DND-41 (cell line): ENCODE results near the gene VPS8.

Experiments
- ATAC-seq: fragments of 200-7000 bp; cut with Tn5 transposase; 3 replicates; pipeline ENCODE4 v1.9.1; 2021; ENCODE audit warnings: low read depth; ENCODE audit not compliant: insufficient read depth
- DNase-seq: peaks from one replicate; pipeline ENCODE4 v3.0.0-alpha.2; 2020
- H2AFZ ChIP-seq: 2 replicates; pipeline ENCODE4 v1.6.0; 2012; ENCODE audit warnings: low read depth, low read length
- H3K27ac ChIP-seq: 2 replicates; pipeline ENCODE4 v1.5.1; 2012; ENCODE audit warnings: low read length, inconsistent platforms
- H3K27me3 ChIP-seq: fragments of 200-600 bp; sonication (generic); 2 replicates; pipeline ENCODE4 v1.6.0; 2012; ENCODE audit warnings: low read length, mild to moderate bottlenecking, inconsistent platforms; ENCODE audit not compliant: insufficient read depth, poor library complexity
- H3K36me3 ChIP-seq: 2 replicates; pipeline ENCODE4 v1.5.1; 2012; ENCODE audit warnings: low read length, inconsistent platforms; ENCODE audit not compliant: insufficient read depth
- H3K4me1 ChIP-seq: 2 replicates; pipeline ENCODE4 v1.5.1; 2012; ENCODE audit warnings: mild to moderate bottlenecking, low read length; ENCODE audit not compliant: insufficient read depth
- H3K4me2 ChIP-seq: 2 replicates; pipeline ENCODE4 v1.6.0; 2012; ENCODE audit warnings: mild to moderate bottlenecking, moderate library complexity, low read length, inconsistent platforms; ENCODE audit not compliant: insufficient read depth
- H3K4me3 ChIP-seq, 2 experiments: fragments of 200-600 bp in 1 of 2; shearing (Covaris generic) in 1 of 2; 2 replicates each; pipeline ENCODE4 v1.5.1; 2012 to 2016; ENCODE audit warnings: inconsistent platforms in 2 of 2, low read length in 2 of 2, mild to moderate bottlenecking in 2 of 2, low read depth in 1 of 2, moderate library complexity in 1 of 2
- H3K79me2 ChIP-seq: 2 replicates; pipeline ENCODE4 v1.6.0; 2012; ENCODE audit warnings: low read length, inconsistent platforms; ENCODE audit not compliant: insufficient read depth
- H3K9ac ChIP-seq: 2 replicates; pipeline ENCODE4 v1.6.0; 2012; ENCODE audit warnings: low read depth, mild to moderate bottlenecking, inconsistent platforms, low read length, moderate library complexity
- H3K9me3 ChIP-seq: 2 replicates; pipeline ENCODE4 v1.5.1; 2012; ENCODE audit warnings: low read length, moderate library complexity, mild to moderate bottlenecking, inconsistent platforms; ENCODE audit not compliant: insufficient read depth, severe bottlenecking
- H4K20me1 ChIP-seq: 2 replicates; pipeline ENCODE4 v1.6.0; 2012; ENCODE audit warnings: low read length; ENCODE audit not compliant: insufficient read depth
- CTCF ChIP-seq: IDR thresholded peaks from 2 replicates; pipeline ENCODE4 v1.5.1; 2012; ENCODE audit warnings: borderline replicate concordance, low read length, moderate library complexity, mild to moderate bottlenecking; ENCODE audit not compliant: poor library complexity, severe bottlenecking; ENCODE audit errors: extremely low read depth
- EZH2 ChIP-seq: IDR thresholded peaks from 3 replicates; pipeline ENCODE4 v1.6.1; 2012; ENCODE audit warnings: borderline replicate concordance, low read depth, mild to moderate bottlenecking, moderate library complexity, low read length, inconsistent platforms; ENCODE audit not compliant: severe bottlenecking

VPS8 gene

GRCh38 chr3:185046603-185047002 lies 234.6 kb downstream of the VPS8 start:
- no peak for DNase-seq
- H3K79me2 ChIP-seq, result no peaks in the 10 kb centered on the region
- ATAC-seq, result no peak
- H3K9me3 ChIP-seq, result no peaks in the 10 kb centered on the region
- H3K36me3 ChIP-seq, result peaks cover 32% of the 10 kb centered on the region
- H4K20me1 ChIP-seq, result no peaks in the 10 kb centered on the region
- no peaks in the 10 kb centered on the region for H3K4me1 ChIP-seq
- no peak overlapping the region for H3K9ac ChIP-seq
- no peak overlapping the region for H3K4me3 ChIP-seq
- no peak overlapping the region for H2AFZ ChIP-seq
- TF ChIP-seq EZH2 (no peak), CTCF (no peak)
- H3K4me2 ChIP-seq, result no peak overlapping the region
- H3K27me3 ChIP-seq, result no peaks in the 10 kb centered on the region
- no peak overlapping the region for H3K27ac ChIP-seq

GRCh38 chr3:185049710-185050109 lies 237.7 kb downstream of the VPS8 start:
- Histone ChIP-seq H4K20me1 (no peaks in the 10 kb centered on the region), H3K27ac (no peak overlapping the region), H3K9me3 (no peaks in the 10 kb centered on the region), H2AFZ (no peak overlapping the region), H3K9ac (no peak overlapping the region), H3K27me3 (no peaks in the 10 kb centered on the region), H3K4me1 (no peaks in the 10 kb centered on the region), H3K4me2 (no peak overlapping the region), H3K4me3 (no peak overlapping the region), H3K36me3 (peaks cover 51% of the 10 kb centered on the region), H3K79me2 (no peaks in the 10 kb centered on the region)
- ATAC-seq (no peak), DNase-seq (no peak)
- TF ChIP-seq CTCF (no peak), EZH2 (no peak)

- TF ChIP-seq EZH2, result no peak
- TF ChIP-seq CTCF, result no peak
- Histone ChIP-seq H3K27me3 (no peaks in the 10 kb centered on the region), H3K36me3 (peaks cover 51% of the 10 kb centered on the region), H3K27ac (no peak overlapping the region), H3K4me2 (no peak overlapping the region), H3K9ac (no peak overlapping the region), H3K4me1 (no peaks in the 10 kb centered on the region), H2AFZ (no peak overlapping the region), H4K20me1 (no peaks in the 10 kb centered on the region), H3K9me3 (no peaks in the 10 kb centered on the region), H3K79me2 (no peaks in the 10 kb centered on the region), H3K4me3 (no peak overlapping the region)
- no peak for ATAC-seq
- no peak for DNase-seq
Observed at GRCh38 chr3:185051801-185052200, 239.8 kb downstream of the VPS8 start.

DNA sequence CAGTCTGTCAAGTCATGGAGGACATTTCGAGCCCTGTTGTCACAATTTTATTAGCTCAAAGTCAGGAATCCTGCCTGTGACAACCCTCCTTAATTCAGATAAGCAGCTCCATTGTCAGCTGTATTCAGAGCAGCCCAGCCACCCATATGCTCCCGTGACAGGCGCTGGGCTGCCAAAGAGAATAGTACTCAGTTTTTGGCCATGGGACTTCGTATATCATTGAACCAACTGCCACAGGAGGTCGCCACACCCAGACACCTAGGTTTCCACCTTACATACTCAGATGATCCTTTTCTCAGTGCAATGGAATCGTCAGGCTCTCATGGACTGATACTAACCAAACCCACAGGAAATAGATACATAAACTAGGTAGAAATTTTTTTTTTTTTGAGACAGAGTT lies 240.7 kb downstream of the VPS8 start:
- DNase-seq (no peak), ATAC-seq (no peak)
- Histone ChIP-seq H3K9me3 (no peaks in the 10 kb centered on the region), H3K4me1 (no peaks in the 10 kb centered on the region), H3K9ac (no peak overlapping the region), H4K20me1 (no peaks in the 10 kb centered on the region), H3K79me2 (no peaks in the 10 kb centered on the region), H3K27me3 (no peaks in the 10 kb centered on the region), H3K4me3 (no peak overlapping the region), H3K27ac (no peak overlapping the region), H3K4me2 (no peak overlapping the region), H3K36me3 (peaks cover 51% of the 10 kb centered on the region), H2AFZ (no peak overlapping the region)
- TF ChIP-seq EZH2 (no peak), CTCF (no peak)
